Activated B cell treated with CpG ODN at 0.5 μM for 24 hours (primary cell): ENCODE results near the gene GOLGA6D. TPM values are rescaled to one million over a fixed set of nuclear protein-coding genes. Genes with fewer than 3 reads are reported as not detected.
"Not testable (repeated sequence)": the region's sequence is repeated elsewhere in the genome, so short reads cannot be mapped to it uniquely, and the experiment has no call there.

ENCODE experiments used
- ATAC-seq: fragments of 200-7000 bp; cut with Tn5 transposase; one replicate; pipeline ENCODE4 v1.10.0; 2021; ENCODE audit warnings: low read depth, mild to moderate bottlenecking, moderate library complexity
- CTCF ChIA-PET: fragments of 350-600 bp; sonication (Branson Sonifier 250); formaldehyde crosslinking; loops from one replicate; lab custom pipeline; 2021; ENCODE audit warnings: antibody characterized with exemption; lab: Charles Lee
- POLR2A ChIA-PET: fragments of 350-600 bp; sonication (Branson Sonifier 250); formaldehyde crosslinking; loops from one replicate; lab custom pipeline; 2021; ENCODE audit warnings: antibody characterized with exemption; lab: Charles Lee
- DNase-seq: peaks from one replicate; pipeline ENCODE4 v3.0.0; 2022
- H3K27ac Mint-ChIP-seq: one replicate; pipeline ENCODE4 v1.8.0; 2020; ENCODE audit warnings: mixed read lengths
- H3K27me3 Mint-ChIP-seq: one replicate; pipeline ENCODE4 v1.8.0; 2021; ENCODE audit warnings: mixed read lengths
- H3K36me3 Mint-ChIP-seq: one replicate; pipeline ENCODE4 v1.8.0; 2021; ENCODE audit warnings: low read depth, mixed read lengths
- H3K4me1 Mint-ChIP-seq: one replicate; pipeline ENCODE4 v1.8.0; 2021; ENCODE audit warnings: mixed read lengths
- H3K4me3 Mint-ChIP-seq: one replicate; pipeline ENCODE4 v1.8.0; 2020; ENCODE audit warnings: mild to moderate bottlenecking, mixed read lengths
- H3K9me3 Mint-ChIP-seq: one replicate; pipeline ENCODE4 v1.8.0; 2020; ENCODE audit warnings: mixed read lengths
- intact Hi-C: fragments of 100-400 bp; cut with micrococcal nuclease; formaldehyde crosslinking; loops from one replicate; pipeline ENCODE4 v1.15.1; 2024
- total RNA-seq: library from RNA; stranded (reverse); gene quantifications from 2 replicates; pipeline ENCODE4 v1.2.3, GENCODE V29; 2022
- TF ChIP-seq, protein P1 (sequence below): fragments of 200-600 bp; IDR thresholded peaks from one replicate; pipeline ENCODE4 v1.8.0; 2022; ENCODE audit warnings: antibody characterized with exemption, mild to moderate bottlenecking

GOLGA6D gene
- total RNA-seq, 1 donor from 2014 or later, result not detected

DNA sequence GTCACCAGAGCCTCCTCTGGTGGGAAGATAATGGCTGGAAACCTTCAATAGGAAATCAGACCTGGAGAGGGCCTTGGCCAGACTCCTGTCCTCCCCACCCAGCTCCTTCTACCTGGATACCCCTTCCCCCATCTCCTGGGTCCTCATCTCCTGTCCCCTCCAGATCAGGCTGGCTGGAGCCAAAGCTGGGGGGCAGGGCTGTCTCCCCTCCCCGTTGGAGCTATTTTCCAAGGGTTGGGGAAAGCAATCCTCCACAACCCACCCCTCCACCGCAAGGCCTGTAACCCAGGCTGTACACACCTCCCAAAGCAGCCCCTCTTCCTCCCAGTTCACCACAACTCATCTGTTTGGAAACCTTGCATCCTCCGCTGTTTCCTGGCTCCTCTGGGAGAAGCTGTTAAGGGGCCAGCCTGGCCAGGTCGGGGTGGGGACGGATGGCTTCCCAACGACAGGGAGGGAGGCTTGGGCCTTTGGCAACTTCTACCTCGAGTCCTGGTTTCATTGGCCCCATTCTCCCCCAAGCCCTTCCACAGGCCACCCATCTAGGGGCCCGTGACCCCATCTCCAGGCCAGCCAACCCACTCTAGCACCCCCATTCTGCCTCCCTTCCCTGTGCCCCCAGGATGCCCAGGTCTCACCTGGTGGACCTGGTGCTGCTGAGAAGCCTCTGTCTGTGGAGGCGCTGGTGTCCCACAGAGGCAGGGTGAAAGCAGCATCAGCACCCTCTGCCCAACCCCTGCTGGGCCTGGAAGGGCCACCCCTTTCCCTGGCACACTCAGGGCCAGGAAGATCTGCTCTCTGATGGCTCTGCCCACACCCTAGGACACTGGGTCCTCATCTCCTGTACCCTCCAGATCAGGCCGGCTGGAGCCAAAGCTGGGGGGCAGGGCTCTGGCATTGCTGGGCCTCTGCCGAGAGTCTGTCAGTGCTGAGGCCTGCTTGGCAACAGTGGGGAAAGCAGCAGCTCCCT lies 46.6 kb upstream of the GOLGA6D start:
- peaks cover 30% of the 10 kb centered on the region for H3K27me3 Mint-ChIP-seq
- ChIA-PET POLR2A (no interaction called here), CTCF (no interaction called here)
- no peaks in the 10 kb centered on the region for H3K9me3 Mint-ChIP-seq
- TF ChIP-seq, protein P1, sequence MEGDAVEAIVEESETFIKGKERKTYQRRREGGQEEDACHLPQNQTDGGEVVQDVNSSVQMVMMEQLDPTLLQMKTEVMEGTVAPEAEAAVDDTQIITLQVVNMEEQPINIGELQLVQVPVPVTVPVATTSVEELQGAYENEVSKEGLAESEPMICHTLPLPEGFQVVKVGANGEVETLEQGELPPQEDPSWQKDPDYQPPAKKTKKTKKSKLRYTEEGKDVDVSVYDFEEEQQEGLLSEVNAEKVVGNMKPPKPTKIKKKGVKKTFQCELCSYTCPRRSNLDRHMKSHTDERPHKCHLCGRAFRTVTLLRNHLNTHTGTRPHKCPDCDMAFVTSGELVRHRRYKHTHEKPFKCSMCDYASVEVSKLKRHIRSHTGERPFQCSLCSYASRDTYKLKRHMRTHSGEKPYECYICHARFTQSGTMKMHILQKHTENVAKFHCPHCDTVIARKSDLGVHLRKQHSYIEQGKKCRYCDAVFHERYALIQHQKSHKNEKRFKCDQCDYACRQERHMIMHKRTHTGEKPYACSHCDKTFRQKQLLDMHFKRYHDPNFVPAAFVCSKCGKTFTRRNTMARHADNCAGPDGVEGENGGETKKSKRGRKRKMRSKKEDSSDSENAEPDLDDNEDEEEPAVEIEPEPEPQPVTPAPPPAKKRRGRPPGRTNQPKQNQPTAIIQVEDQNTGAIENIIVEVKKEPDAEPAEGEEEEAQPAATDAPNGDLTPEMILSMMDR, result no peak
- ATAC-seq (no peak), DNase-seq (no peak)
- intact Hi-C loops, result no loop called here
- H3K36me3 Mint-ChIP-seq, result no peaks in the 10 kb centered on the region
- no peak overlapping the region for H3K27ac Mint-ChIP-seq
- no peaks in the 10 kb centered on the region for H3K4me1 Mint-ChIP-seq
- no peak overlapping the region for H3K4me3 Mint-ChIP-seq

DNA sequence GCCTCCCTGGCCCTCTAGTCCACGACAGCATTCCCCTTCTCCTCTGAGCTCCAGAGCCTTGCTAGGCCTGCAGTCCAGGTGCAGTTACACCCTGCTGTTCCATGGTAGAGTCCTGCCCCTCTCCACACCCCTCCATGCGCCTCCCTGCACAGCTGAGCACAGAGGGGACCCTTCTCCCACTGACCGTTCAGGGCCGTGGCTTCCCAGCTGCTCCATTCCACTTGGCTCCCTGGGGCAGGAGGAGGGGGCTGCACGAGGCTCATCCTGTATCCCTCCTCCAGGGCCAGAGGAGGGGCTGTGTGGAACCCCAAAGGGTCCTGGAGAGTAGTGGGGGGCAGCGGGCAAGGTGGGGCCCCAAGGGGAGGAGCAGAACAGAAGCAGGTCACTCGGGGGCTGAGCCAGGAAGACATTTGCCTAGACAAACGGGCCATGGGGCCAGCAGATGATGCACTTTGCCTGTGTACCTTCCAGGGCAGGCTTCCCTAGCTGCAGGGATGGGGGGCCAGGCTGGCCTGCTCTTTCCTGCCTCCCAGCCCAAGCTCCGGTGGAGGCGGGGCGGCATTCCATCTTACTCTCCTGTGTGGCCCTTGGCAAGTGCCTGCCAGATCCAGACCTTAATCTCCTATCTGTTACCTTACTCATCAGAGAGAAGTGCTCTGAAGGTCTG lies 45.2 kb upstream of the GOLGA6D start:
- no peak for DNase-seq
- H3K9me3 Mint-ChIP-seq, result no peaks in the 10 kb centered on the region
- CTCF ChIA-PET, result no interaction called here
- intact Hi-C loops, result no loop called here
- POLR2A ChIA-PET, result no interaction called here
- ATAC-seq, result no peak
- H3K36me3 Mint-ChIP-seq, result no peaks in the 10 kb centered on the region
- TF ChIP-seq, protein P1, result no peak
- no peak overlapping the region for H3K4me3 Mint-ChIP-seq
- no peaks in the 10 kb centered on the region for H3K4me1 Mint-ChIP-seq
- no peak overlapping the region for H3K27ac Mint-ChIP-seq
- H3K27me3 Mint-ChIP-seq, result peaks cover 20% of the 10 kb centered on the region

DNA sequence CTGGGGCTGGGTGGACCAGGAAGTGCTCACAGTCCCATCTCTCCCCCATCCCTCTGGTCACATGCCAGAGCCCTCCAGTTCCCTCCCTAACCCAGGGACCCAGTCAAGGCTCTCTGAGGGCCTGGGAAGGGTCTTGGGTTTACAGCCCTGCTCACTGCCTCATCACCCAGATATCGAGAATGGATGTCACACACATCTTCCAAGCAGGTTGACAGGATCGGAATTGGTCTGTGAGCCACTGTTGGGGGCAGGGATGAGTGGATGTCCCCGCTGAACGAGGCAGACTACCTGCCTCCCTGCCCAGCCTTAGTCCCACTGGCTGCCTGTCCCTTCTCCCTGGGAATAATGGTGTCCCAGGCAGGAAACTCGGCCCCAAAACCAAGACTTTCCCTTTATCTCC lies 44.5 kb upstream of the GOLGA6D start:
- CTCF ChIA-PET, result no interaction called here
- POLR2A ChIA-PET, result no interaction called here
- intact Hi-C loops, result no loop called here
- Mint-ChIP-seq H3K4me3 (no peak overlapping the region), H3K27ac (no peak overlapping the region), H3K9me3 (no peaks in the 10 kb centered on the region), H3K36me3 (no peaks in the 10 kb centered on the region), H3K27me3 (peaks cover 18% of the 10 kb centered on the region), H3K4me1 (no peaks in the 10 kb centered on the region)
- no peak for DNase-seq
- TF ChIP-seq, protein P1, result no peak
- ATAC-seq, result no peak

DNA sequence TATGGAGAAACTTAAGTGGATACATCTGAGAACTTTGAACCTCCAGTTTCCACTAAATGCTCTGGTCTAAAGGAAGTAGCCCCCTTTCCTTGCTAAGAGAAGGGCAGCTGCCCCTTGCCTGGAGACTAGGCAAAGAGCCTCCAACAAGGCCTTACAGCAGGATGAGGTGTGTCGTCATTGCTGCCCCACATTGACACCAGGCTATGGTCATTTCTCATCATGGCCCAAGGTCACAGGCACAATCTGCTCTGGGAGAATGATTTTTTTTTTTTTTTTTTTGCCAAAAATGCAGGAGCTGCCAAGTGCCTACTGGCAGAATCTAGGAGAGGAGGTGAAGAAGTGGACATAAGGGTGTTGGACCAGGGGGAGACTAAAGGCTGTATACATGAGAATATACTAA lies 36.9 kb upstream of the GOLGA6D start:
- H3K36me3 Mint-ChIP-seq, H3K9me3 Mint-ChIP-seq, H3K4me1 Mint-ChIP-seq, DNase-seq, POLR2A ChIA-PET, H3K27ac Mint-ChIP-seq, ATAC-seq, H3K4me3 Mint-ChIP-seq, CTCF ChIA-PET: not testable (repeated sequence)
- intact Hi-C loops, result loop anchor here (10.0 kb wide), 1 partner anchor 79 kb away; no protein-coding TSS in a partner anchor
- peaks cover 14% of the 10 kb centered on the region for H3K27me3 Mint-ChIP-seq

DNA sequence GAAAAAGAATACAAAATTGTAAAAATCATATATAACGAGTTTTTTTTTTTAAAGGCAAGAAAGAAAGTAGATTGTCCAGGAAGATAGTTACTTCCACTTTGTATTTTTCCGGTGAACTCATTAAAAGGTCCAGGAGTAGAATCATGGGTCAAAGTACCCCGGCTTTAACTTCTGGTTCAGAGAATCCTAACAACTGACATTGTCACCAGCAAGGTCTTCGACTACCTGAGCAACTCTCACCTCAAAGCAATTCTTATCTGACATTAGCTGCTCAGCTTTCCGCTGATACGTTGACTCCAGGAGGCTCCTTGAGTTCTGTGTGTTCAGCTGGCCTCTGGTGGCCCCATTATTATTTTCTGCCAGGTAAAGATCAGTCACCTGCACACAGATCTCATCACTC lies 33.6 kb upstream of the GOLGA6D start:
- H3K36me3 Mint-ChIP-seq, DNase-seq, H3K9me3 Mint-ChIP-seq, ATAC-seq, H3K4me3 Mint-ChIP-seq, H3K27ac Mint-ChIP-seq, H3K4me1 Mint-ChIP-seq, POLR2A ChIA-PET: not testable (repeated sequence)
- H3K27me3 Mint-ChIP-seq, result peaks cover 22% of the 10 kb centered on the region
- CTCF ChIA-PET, result interaction anchor here (0.7 kb wide), 1 partner anchor 148 kb away, joined by 4 read pairs; no protein-coding TSS in a partner anchor
- intact Hi-C loops, result loop anchor here (10.0 kb wide), 1 partner anchor 76 kb away; no protein-coding TSS in a partner anchor

DNA sequence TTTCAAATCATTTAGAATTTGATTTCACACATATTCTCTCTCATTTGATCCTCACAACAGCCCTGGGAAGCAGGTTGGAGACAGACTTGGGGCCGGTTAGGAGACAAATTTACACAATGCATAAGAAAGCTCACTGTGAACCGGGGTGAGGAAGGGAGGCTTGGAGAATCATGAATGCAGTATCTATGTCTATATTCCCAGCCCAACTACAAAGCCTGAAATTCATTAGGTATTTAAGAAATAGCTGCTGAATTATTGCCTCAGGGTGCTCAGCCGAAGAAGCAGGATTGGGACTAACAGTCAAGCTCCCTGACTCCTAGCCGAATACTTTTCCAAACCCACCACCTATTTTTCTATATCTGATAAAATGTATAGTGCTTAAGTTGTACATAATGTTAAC lies 32.9 kb upstream of the GOLGA6D start:
- Mint-ChIP-seq H3K4me1 (no peaks in the 10 kb centered on the region), H3K9me3 (no peaks in the 10 kb centered on the region), H3K36me3 (no peaks in the 10 kb centered on the region), H3K27me3 (peaks cover 22% of the 10 kb centered on the region), H3K27ac (no peak overlapping the region), H3K4me3 (no peak overlapping the region)
- ChIA-PET CTCF (no interaction called here), POLR2A (no interaction called here)
- TF ChIP-seq, protein P1, result no peak
- ATAC-seq (no peak), DNase-seq (no peak)
- intact Hi-C loops, result loop anchor here (10.0 kb wide), 1 partner anchor 75 kb away; no protein-coding TSS in a partner anchor

DNA sequence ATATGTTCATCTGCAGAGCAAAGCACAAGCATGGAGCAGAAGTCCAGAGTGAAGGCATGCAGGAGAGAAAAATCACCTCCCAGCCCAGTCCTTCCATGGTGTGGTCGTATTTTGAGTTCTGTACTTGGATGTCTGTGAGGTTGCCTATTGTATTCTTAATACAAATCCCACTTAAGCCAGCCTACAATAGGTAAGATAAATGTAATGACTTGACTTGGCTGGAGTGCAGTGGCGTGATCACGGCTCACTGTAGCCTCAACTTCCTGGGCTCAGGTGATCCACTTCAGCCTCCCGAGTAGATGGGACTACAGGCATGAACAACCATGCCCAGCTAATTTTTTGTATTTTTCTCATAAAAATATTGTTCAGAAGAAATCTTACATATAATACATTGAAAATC lies 31.3 kb upstream of the GOLGA6D start:
- POLR2A ChIA-PET, intact Hi-C loops, H3K36me3 Mint-ChIP-seq: not testable (repeated sequence)

DNA sequence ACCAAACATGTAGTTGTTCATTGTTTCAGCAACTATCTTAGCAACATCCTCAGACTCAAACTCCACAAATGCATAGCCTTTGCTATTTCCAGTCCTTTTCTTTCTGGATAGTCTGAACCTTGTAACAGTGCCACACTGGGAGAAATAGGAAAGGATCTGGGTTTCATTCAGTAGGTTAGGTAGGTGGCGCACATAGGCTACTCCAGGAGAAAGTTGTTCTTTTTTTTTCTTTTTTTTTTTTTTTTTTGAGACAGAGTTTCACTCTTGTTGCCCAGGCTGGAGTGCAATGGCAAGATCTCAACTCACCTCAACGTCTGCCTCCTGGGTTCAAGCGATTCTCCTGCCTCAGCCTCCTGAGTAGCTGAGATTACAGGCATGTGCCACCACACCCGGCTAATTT lies 30.4 kb upstream of the GOLGA6D start:
- H3K27me3 Mint-ChIP-seq, result peaks cover 22% of the 10 kb centered on the region
- POLR2A ChIA-PET, H3K4me1 Mint-ChIP-seq, CTCF ChIA-PET, H3K36me3 Mint-ChIP-seq, H3K27ac Mint-ChIP-seq, intact Hi-C loops, ATAC-seq, H3K4me3 Mint-ChIP-seq, DNase-seq, H3K9me3 Mint-ChIP-seq: not testable (repeated sequence)

More for the DNA sequence above, 31.3 kb upstream of the GOLGA6D start:
- ATAC-seq, H3K27ac Mint-ChIP-seq, H3K4me3 Mint-ChIP-seq, DNase-seq, H3K4me1 Mint-ChIP-seq, H3K9me3 Mint-ChIP-seq, CTCF ChIA-PET: not testable (repeated sequence)
- H3K27me3 Mint-ChIP-seq, result peaks cover 22% of the 10 kb centered on the region
